AG04449 (cell line): ENCODE data around the gene NOL4L.

Source experiments
- CTCF ChIA-PET: fragments of 350-600 bp; formaldehyde crosslinking; extraction: SDS; loops from one replicate; lab custom pipeline; 2021; ENCODE audit warnings: antibody characterized with exemption; lab: Yijun Ruan, JAX
- POLR2A ChIA-PET: fragments of 400-600, 350-600 bp; formaldehyde crosslinking; extraction: SDS; loops from one replicate; lab custom pipeline; 2020; ENCODE audit warnings: antibody characterized with exemption, inconsistent platforms; lab: Yijun Ruan, JAX
- DNase-seq: peaks from one replicate; pipeline ENCODE4 v3.0.0-alpha.2; 2010; ENCODE audit warnings: low read depth, low spot score
- H3K4me3 ChIP-seq: 2 replicates; pipeline ENCODE4 v1.5.1; 2011; ENCODE audit warnings: low read depth, mild to moderate bottlenecking, control low read depth, low read length
- CTCF ChIP-seq: IDR thresholded peaks from one replicate; pipeline ENCODE4 v1.5.1; 2011; ENCODE audit warnings: mild to moderate bottlenecking, moderate library complexity, low read length, control low read depth, inconsistent platforms; ENCODE audit not compliant: insufficient read depth; ENCODE audit errors: missing control alignments

NOL4L gene

DNA sequence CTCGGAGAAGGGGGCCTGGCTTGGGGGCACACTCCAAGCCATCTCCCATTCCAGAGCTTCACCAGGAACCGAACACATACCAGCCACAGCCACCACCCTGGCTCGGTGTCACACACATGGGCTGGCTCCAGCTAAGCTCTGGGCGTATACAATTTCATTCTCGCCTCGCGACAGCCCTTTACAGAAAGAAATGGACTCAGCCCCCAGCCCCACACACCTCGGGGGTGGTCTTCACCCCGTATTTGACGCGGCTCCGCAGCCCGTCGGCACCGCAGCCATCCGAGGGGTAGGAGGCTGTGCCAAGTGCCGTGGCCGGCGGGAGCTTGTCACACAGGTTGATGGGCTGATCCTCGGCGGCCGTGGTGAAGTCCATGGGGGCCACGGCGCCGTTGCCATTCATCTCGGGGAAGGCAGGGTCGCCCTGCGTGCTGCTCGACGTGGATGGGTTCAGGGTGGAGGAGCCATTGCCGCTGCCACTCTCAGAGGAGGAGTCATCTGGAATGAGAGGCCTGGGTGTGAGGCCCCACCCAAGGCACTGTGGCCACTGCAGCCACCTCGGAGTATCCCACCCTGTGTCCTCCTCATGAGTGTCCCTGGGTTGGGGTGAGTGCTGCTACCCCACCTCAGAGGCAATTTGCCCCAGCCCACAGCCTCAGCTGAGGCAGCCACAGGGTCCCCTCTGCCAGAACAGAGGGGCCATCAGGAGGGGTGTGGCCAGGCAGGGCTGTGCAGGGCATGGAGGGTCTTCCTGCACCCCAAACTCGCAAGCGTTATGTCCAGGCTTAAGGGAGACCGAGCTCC lies 129.0 kb downstream of the NOL4L start:
- no peak for DNase-seq
- no peak for TF ChIP-seq CTCF
- H3K4me3 ChIP-seq, result no peak overlapping the region
- ChIA-PET POLR2A (interaction anchor here (0.6 kb wide), 1 partner anchor 10 kb away, joined by 3 read pairs; no protein-coding TSS in a partner anchor), CTCF (interaction anchor here (0.7 to 4.6 kb wide), 14 partner anchors 8 to 224 kb away, joined by 3 to 50 read pairs (median 4); no protein-coding TSS in a partner anchor)

- ChIA-PET CTCF (interaction anchor here (1.2 to 4.6 kb wide), 10 partner anchors 9 to 223 kb away, joined by 3 to 50 read pairs (median 5); no protein-coding TSS in a partner anchor), POLR2A (interaction anchor here (0.6 kb wide), 1 partner anchor 9 kb away, joined by 3 read pairs; no protein-coding TSS in a partner anchor)
- H3K4me3 ChIP-seq, result no peak overlapping the region
Measured at GRCh38 chr20:32455171-32455900, 129.8 kb downstream of the NOL4L start.

GRCh38 chr20:32454164-32455145 lies 130.7 kb downstream of the NOL4L start:
- DNase-seq, result no peak
- no peak overlapping the region for H3K4me3 ChIP-seq
- CTCF ChIA-PET, result interaction anchor here (1.2 to 4.6 kb wide), 2 partner anchors 19 to 103 kb away, joined by 4 to 37 read pairs; no protein-coding TSS in a partner anchor
- POLR2A ChIA-PET, result no interaction called here
- TF ChIP-seq CTCF, result no peak

More at GRCh38 chr20:32455171-32455900, 129.8 kb downstream of the NOL4L start:
- no peak for TF ChIP-seq CTCF
- no peak for DNase-seq

DNA sequence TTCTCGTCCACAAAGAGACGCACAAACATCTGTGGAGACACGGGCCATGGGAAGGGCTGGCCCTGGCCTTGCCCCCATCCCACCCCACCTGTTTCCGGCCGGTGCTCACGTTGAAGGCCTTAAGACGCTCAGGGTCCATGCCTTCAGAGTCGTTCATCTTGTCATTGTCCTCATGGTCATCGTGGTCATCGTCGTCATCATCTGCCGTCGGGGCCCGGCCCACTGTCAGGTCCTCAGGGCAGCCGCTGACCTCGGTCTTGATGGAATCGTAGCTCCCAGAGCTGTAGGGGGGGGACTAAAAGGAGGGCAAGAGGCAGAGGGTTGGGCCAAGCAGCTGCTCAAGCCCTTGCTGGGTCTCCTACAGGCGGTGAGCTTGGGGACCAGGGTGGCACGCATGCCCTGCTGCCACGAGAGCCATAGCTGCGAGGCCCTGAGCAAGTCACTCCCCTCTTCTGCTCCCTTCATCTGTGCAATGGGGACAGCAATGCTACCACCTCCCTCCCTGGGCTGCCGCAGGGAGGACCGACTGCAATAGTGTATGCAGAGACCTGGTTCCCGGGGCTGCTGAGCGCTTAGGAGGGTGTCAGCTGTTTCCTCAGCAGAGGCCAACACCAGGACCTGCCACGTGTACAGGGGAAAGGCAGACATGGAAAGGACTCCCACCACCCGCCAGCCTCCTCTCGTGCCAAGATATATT lies 131.5 kb downstream of the NOL4L start:
- H3K4me3 ChIP-seq, result no peak overlapping the region
- no peak for DNase-seq
- no peak for TF ChIP-seq CTCF
- CTCF ChIA-PET, result no interaction called here
- POLR2A ChIA-PET, result no interaction called here

GRCh38 chr20:32452776-32453466 lies 132.2 kb downstream of the NOL4L start:
- CTCF ChIA-PET, result no interaction called here
- no peak for TF ChIP-seq CTCF
- no peak overlapping the region for H3K4me3 ChIP-seq
- POLR2A ChIA-PET, result no interaction called here
- DNase-seq, result no peak
